ENCODE measurements around the gene ZNF821. TPM values are rescaled to one million over a fixed set of nuclear protein-coding genes. Genes with fewer than 3 reads are reported as not detected.

Gene ZNF821
- total and polyA plus RNA-seq, 10 of the 15 experiments (the other 5 are each of a cell fraction or from before 2014, with no cell fraction given): 0.82 to 9.9 (median 6.8) TPM

- TF ChIP-seq ZNF24 (IDR thresholded peaks at IDR 0.05) (peak; percentile 31; the same call in 1 of the 2 replicates), RB1 (IDR thresholded peaks at IDR 0.05; ENCODE audit: borderline replicate concordance) (no peak), KAT2A (conservative IDR thresholded peaks at IDR 0.05; ENCODE audit: control insufficient read depth, low read depth, low read length) (no peak), ESRRA (IDR thresholded peaks at IDR 0.05; ENCODE audit: low read length) (no peak), ASH2L (IDR thresholded peaks at IDR 0.05; ENCODE audit: borderline replicate concordance, low read depth) (no peak), ZBTB33 (IDR thresholded peaks at IDR 0.05) (no peak), ZNF217 (IDR thresholded peaks at IDR 0.05) (no peak), RBBP5 (conservative IDR thresholded peaks at IDR 0.05) (no peak), SKIL (IDR thresholded peaks at IDR 0.05; ENCODE audit: low read depth, poor library complexity, severe bottlenecking) (peak; percentile 71), RELB (IDR thresholded peaks at IDR 0.05; ENCODE audit: low read depth) (0 out of 2 replicates have a peak, but pooled peaks have one; percentile 29), BCL11A (IDR thresholded peaks at IDR 0.05; ENCODE audit: low read depth, low read length) (peak; percentile 56; the same call in 1 of the 2 replicates), POLR2A (IDR thresholded peaks at IDR 0.05; ENCODE audit: low read depth, low read length) (no peak), USF2 (IDR thresholded peaks at IDR 0.05; ENCODE audit: borderline replicate concordance, low read depth, low read length) (no peak)
- TF ChIP-seq, protein P1, sequence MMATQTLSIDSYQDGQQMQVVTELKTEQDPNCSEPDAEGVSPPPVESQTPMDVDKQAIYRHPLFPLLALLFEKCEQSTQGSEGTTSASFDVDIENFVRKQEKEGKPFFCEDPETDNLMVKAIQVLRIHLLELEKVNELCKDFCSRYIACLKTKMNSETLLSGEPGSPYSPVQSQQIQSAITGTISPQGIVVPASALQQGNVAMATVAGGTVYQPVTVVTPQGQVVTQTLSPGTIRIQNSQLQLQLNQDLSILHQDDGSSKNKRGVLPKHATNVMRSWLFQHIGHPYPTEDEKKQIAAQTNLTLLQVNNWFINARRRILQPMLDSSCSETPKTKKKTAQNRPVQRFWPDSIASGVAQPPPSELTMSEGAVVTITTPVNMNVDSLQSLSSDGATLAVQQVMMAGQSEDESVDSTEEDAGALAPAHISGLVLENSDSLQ (IDR thresholded peaks at IDR 0.05): peak; percentile 48; the same call in 1 of the 2 replicates
- TF ChIP-seq, protein P2, sequence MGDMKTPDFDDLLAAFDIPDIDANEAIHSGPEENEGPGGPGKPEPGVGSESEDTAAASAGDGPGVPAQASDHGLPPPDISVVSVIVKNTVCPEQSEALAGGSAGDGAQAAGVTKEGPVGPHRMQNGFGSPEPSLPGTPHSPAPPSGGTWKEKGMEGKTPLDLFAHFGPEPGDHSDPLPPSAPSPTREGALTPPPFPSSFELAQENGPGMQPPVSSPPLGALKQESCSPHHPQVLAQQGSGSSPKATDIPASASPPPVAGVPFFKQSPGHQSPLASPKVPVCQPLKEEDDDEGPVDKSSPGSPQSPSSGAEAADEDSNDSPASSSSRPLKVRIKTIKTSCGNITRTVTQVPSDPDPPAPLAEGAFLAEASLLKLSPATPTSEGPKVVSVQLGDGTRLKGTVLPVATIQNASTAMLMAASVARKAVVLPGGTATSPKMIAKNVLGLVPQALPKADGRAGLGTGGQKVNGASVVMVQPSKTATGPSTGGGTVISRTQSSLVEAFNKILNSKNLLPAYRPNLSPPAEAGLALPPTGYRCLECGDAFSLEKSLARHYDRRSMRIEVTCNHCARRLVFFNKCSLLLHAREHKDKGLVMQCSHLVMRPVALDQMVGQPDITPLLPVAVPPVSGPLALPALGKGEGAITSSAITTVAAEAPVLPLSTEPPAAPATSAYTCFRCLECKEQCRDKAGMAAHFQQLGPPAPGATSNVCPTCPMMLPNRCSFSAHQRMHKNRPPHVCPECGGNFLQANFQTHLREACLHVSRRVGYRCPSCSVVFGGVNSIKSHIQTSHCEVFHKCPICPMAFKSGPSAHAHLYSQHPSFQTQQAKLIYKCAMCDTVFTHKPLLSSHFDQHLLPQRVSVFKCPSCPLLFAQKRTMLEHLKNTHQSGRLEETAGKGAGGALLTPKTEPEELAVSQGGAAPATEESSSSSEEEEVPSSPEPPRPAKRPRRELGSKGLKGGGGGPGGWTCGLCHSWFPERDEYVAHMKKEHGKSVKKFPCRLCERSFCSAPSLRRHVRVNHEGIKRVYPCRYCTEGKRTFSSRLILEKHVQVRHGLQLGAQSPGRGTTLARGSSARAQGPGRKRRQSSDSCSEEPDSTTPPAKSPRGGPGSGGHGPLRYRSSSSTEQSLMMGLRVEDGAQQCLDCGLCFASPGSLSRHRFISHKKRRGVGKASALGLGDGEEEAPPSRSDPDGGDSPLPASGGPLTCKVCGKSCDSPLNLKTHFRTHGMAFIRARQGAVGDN (IDR thresholded peaks at IDR 0.05): no peak
Measured at GRCh38 chr16:71843572-71843971, 40.4 kb downstream of the ZNF821 start (continued).

Measured in GM12878 (cell line).